Stimulated activated CD4-positive, alpha-beta T cell treated with anti-CD3 and anti-CD28 coated beads, Interleukin-2, amount 100 ng/mL, for 24 hours (primary cell): ENCODE results near the gene NUDT9.
"Not testable (repeated sequence)": the region's sequence is repeated elsewhere in the genome, so short reads cannot be mapped to it uniquely, and the experiment has no call there.

Experiments
- DNase-seq, 2 donors: peaks; one replicate each; pipeline ENCODE4 v3.0.0-alpha.2; 2020

NUDT9 gene

DNA sequence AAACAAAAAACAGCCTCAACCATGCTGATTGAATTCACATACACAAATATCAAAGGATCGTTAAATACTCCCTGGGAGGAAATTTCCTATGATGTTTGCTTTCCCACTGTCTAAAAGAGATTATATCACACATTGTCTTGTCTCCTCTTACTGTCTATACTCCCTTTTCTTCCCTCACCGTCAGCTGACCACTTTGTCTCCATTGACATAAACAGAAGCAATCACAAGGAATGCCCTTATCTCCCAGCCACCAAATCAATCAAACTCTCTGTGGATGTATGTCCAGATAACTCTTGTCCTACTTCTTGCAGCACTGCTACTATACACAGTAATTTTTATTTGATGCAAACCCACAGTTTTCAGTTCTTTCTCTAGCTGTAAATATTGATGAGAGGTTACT, 12.2 kb upstream of the NUDT9 start:
- DNase-seq, result no peak

DNA sequence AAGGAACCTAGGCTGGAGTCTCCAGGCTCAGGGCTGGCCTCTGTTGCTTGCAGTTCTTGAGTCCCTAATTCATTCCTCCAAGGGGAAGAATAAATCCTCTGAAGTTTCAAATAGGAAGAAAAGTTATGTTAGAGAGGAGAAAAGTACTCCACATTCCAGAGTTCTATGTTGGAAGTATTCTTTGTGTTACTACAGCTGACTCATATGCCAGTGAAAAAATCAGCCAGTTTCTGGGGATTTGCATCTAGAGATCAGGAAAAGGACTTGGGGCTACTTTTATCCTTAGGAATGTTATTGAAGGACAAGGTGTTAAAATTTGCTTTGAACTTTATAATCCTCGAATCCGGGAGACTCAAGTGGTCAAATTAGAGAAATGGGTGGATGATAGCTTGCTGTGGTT, 11.7 kb upstream of the NUDT9 start:
- no peak for DNase-seq

DNA sequence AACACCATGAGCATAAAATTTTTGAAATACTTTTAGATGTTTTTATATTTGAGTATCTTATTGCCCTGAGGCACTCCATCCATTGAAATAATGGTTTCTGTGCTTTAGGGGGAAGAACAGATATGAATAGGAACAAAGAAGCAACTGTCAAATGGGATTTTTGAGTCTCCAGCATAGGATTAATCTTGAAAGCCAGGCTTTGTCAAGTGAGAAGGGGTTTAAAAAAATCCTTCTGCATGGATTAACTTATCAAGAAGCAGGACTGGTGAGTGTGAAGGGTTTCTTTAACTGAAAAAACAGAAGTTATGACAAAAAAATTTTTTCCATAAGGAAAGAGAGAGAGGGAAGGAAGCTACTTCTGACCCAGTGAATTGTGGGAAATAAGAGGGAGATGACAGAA, 7.6 kb upstream of the NUDT9 start:
- no peak for DNase-seq

DNA sequence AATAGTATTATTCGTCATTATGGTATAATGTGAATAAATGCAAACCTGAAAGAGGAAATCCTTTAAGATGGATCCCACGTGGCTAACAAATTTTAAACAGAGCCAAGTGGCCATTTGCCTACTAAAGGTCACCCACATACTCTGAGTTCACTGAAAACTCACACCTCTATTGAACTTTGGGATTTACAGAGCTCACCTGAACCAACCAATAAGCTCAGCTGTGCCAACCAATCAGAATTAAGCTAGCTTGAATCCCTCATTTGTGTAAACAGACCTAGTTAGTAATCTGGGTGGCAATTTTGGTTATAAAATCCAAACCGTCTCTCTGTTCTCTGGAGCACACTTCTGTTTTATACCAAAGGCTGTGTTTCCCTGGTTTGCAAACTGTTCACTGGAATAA, 5.4 kb upstream of the NUDT9 start:
- DNase-seq, result no peak

DNA sequence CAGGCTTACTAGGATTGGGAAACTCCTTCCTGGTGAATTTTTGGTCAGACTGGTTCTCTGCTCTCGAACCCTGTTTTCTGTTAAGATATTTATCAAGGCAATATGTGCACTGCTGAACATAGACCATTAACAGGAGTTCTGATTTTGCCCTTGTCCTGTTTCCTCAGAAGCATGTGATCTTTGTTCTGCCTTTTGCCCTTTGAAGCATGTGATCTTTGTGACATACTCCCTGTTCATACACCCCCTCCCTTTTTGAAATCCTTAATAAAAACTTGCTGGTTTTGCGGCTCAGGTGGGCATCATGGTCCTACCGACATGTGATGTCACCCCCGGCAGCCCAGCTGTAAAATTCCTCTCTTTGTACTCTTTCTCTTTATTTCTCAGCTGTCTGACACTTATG, 4.0 kb upstream of the NUDT9 start:
- not testable (repeated sequence) for DNase-seq

DNA sequence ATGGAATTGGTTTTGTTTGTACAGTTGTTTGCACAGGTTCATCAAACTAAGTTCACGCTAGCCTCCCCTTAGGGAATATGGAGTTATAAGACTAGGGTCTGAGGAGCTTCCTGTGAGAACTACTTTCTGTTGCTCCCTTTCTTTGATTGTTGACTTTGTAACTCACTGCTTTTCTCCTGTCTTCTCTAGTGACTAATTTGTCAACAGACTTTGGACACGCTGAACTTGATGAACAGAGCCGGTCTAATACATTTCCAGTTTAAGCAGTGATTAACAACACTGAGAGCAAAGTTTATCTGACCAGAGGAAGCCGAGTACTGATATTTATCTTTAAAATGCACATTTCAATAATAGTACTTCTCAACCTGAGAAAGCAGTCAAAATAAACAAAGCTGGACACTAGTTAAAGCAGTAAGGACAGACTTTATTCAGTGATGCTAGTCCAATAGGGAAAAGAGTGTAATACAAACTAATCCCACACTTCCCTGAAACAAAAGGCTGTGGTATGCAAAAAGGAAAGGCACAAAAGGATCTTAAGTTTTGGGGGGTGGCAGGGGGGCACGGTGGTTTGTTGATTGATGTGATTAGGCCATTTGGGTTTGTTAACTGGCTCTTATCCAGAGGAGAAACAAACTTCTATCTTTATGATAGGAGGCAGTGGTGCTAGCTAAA, 2.7 kb upstream of the NUDT9 start:
- DNase-seq, result no peak

DNA sequence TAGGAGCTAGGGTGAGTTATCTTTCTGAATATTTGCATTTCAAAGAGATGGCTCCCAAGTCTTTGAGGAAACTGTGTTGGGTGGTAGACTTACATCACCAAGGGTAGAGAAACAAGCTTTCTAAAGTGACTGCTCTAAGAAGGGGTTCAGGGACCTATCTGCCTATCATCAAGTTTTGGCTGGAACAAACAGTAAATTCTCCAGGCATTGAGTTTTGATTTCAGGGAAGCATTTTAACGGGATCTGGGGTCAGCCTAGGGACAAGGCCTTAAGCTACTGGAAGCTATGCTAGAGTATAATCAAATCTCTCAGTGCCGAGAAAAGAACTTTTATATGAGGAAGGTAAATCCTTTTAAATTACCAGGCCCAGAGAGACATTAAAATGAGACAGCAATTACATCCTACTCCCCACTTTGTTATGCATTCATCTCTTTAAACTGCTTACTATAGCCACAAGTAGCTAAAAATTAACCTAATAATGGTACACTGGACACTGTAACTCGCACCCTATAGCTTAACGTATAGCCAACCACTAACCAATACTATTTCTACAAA, 2.0 kb upstream of the NUDT9 start:
- no peak for DNase-seq

DNA sequence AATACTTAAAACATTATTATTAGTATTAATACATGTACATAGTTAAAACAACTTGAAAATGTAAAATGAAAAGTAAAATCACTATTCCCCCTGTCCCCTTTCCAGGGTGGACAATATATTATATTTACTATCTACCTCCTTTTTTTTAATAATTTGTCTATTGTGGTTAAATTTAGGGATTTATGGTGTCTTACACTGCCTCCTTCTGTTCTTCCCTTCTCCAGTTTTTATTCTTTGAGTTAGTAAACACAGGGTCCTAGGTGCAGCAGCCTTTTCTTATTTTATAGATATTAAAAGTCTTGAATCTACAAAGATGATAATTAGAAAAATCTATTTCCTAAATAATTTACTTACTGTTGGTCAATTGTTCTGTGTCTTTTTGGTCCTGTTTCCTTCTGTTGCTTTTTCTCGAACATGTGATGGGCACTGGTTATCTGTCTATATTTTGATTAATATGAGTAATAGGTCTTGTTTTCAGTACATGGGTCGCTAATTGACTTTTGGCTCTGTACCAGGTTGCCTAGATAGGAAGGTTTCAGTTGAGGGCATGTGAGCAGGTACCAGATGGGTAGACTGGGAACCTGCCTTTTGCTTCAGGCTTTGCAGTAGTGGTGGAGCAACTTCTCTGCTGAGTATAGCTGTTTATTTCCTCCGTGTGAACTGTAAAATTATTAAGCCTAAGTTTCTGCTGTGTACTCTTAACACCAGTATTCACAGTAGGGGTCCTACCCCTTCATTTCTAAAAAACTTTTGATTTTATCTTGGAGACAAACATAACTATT, 1.1 kb downstream of the NUDT9 start:
- DNase-seq, result no peak

DNA sequence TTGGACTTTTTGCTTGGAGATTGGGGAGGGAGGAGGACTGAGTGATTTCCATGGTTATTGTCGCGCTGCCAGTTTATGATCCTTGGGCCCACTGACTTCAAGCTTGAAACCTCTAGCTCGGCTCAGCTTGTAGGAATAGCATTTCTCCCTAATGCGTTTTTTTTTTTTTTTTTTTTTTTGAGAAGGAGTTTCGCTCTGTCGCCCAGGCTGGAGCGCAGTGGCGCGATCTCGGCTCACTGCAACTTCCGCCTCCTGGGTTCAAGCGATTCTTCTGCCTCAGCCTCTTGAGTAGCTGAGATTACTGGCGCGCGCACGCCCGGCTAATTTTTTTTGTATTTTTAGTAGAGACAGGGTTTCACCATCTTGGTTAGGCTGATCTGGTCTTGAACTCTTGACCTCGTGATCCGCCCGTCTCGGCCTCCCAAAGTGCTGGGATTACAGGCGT, 1.7 kb downstream of the NUDT9 start:
- not testable (repeated sequence) for DNase-seq

DNA sequence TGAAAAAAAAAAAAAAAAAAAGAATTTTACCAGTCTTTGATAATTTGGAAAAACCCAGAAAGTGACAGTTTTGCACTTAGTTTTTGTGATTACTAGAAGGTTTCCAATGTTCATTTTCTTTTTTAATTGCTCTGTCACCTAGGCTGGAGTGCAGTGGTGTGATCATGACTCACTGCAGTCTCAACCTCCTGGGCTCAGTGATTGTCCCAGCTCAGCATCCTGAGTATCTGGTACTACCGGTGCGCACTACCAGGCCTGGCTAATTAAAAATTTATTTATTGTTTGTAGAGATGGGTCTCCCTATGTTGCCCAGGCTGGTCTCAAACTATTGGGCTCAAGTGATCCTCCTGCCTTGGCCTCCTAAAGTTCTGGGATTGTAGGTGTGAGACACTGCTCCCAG, 3.3 kb downstream of the NUDT9 start:
- DNase-seq, result no peak

DNA sequence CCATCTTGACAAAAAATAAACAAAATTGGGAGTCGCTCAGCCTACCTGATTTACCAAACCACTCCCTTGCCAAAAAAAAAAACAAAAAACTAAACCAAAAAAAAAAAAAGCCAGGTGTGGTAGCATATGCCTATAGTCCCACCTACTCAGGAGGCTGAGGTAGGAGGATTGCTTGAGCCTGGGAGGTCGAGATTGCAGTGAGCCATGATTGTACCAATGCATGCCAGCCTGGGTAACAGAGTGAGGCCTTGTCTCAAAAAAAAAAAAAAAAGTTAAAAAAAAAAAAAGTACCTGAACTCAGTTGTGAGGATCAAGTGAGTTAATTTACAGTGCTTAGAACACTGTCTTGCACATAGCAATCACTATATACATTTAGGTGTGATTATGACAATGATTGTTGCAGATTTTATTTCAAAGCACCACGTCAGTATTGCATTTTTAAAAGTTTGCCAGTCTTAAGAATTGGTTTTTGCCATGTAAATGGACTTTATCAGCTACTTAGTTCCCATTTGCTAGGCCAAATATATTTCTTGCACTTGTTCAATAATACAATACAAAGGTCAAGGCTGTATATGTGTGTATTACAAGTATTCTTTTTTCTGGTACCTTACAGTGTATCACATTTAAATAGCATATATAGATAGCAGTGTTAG, 4.6 kb downstream of the NUDT9 start:
- DNase-seq, result no peak

DNA sequence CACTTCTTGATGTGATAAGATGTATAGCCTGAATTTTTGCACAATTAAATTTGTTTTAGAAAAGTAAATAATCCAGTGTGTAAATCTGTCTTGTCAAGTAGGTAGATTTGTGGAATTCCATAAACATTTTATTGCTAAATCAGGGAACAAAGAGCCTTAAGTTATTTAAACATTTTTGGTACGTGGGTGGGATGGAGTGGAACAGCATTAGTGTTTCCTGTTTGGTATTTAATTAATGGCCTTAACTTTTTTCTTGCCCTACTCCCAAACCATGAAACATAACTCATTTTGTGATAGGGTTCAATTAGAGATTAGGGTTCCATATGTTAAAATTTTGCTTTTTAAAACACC, 5.1 kb downstream of the NUDT9 start:
- DNase-seq, result no peak

DNA sequence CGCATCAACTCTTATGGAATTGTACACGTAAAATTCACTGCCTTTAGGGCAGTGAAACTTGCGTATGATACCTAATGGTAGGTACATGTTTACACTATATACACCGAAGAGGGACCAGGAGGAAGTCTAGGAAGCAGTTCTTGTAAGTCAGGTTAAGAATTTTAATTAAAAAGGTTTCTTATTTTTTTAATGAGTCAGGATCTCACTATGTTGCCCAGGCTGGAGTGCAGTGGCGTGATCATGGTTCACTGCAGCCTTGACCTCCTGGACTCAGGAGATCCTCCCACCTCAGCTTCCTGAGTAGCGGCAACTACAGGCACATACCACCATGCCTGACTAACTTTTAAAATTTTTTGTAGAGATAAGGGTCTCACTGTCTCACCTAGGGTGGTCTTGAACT, 6.6 kb downstream of the NUDT9 start:
- DNase-seq, result no peak

DNA sequence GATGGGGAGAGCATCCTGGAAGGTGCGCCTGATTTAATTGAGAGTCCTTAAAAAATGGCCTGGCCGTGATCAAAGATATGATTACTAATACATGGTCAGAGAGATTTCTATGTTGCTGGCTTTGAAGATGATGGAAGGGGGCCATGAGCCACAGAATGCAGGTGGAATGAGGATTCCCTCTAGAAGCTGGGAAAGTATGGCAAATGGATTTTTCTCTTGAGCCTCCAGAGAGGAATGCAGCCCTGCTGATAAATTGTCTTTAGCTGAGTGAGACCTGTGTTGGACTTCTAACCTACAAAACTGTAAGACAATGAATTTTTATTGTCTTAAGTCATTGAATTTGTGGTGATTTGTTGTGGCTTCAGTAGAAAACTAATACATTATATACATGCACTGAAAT, 7.7 kb downstream of the NUDT9 start:
- no peak for DNase-seq

DNA sequence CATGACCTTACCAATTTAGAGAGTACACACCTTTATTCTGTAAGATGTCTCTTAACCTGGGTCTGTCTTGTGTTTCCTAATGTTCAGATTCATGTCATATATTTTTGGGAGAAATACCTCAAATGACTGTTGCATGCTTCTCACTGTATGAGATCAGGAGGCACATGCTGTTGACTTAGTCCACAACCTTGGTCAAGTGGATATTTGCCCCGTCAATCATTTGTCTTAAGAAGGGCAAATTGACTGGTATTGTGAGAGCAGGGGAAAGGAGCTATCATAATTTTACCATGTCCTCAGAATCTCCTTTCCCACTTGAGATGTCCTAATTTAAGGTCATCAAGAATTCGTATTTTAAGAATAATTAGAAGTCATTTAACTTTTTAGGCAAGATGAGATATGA, 11.0 kb downstream of the NUDT9 start:
- no peak for DNase-seq

DNA sequence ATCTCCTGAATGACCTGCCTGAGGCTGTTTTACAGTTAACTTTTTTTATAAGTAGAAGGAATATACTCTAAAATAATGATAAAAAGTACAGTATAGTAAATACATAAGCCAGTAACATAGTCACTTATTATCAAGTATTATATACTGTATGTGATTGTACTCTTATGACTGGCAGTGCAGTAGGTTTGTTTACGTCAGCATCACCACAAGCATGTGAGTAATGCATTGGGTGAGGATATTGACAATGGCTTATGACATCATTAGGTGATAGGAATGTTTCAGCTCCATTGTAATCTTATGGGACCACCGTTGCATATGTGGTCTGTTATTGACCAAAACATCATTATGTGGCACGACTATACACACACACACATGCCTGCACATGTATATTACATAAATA, 20.5 kb downstream of the NUDT9 start:
- DNase-seq, result no peak

DNA sequence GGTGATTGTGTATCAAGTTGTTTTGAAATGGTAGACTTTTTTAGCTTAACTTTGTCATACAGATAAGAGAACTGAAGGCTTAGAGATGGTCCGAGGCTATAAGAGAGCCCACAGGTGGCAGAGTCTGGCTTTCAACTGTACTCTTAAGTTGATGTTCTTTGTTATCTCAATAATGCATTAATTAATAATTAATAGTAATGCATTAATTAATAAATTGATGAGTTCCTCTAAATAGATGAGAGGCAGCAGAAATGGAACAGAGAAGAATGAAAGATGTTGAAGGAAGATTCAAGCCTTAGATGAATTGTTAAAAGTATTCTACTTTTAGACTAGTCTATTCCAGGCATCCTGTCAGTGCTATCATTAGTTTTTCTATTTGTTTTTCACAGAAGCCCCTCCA, 22.4 kb downstream of the NUDT9 start:
- DNase-seq, result no peak

DNA sequence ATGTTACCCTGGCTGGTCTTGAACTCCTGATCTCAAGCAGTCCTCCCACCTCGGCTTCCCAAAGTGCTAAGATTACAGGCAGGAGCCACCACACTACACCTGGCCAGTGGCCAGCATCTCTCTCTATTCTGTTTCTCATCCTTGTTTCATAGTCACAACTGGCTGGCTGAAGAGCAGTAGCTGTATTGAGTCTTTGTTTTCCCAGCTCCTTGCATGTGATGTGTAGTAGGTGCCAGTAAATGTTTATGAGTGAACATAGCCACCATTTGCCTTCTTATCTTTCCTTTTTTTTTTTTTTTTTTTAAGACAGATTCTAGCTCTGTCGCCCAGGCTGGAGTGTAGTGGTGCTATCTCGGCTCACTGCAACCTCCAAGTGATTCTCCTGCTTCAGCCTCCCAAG, 23.6 kb downstream of the NUDT9 start:
- no peak for DNase-seq

DNA sequence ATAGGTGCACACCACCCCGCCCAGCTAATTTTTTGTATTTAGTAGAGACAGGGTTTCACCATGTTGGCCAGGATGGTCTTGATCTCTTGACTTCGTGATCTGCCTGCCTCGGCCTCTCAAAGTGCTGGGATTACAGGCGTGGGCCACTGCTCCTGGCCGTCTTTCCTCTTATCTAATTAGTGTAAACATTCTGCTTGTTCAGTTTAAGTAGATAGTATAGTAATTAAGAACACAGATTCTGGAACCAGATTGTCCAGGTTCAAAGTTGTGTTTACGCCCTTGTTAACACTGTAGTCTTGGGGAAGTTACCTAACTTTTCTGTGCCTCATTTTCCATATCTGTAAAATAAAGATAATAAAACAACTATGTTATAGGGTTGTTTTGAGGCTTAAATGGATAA, 24.0 kb downstream of the NUDT9 start:
- not testable (repeated sequence) for DNase-seq

DNA sequence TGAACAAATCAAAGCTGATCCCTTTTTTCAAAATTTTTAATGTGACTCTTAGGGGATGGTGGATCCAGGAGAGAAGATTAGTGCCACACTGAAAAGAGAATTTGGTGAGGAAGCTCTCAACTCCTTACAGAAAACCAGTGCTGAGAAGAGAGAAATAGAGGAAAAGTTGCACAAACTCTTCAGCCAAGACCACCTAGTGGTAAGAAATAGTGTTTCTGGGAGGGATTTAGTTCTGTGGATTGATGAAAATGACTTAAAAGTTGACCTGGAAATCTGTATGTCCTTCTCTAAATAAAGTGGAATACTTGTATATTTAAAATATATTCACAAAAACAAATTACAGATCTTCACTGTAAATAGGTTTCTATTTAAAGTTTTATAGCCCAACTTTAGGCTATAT, 29.2 kb downstream of the NUDT9 start:
- no peak for DNase-seq

DNA sequence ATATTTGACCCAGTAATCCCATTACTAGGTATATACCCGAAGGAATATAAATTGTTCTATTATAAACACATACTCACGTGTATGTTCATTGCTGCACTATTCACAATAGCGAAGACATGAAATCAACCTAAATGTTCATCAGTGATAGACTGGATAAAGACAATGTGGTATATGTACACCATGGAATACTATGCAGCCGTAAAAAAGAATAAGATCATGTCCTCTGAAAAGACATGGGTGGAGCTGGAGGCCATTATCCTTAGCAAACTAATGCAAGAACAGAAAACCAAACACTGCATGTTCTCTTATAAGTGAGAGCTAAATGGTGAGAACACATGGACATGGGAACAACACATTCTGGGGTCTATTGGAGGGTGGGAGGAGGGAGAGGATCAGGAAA, 36.5 kb downstream of the NUDT9 start:
- no peak for DNase-seq

DNA sequence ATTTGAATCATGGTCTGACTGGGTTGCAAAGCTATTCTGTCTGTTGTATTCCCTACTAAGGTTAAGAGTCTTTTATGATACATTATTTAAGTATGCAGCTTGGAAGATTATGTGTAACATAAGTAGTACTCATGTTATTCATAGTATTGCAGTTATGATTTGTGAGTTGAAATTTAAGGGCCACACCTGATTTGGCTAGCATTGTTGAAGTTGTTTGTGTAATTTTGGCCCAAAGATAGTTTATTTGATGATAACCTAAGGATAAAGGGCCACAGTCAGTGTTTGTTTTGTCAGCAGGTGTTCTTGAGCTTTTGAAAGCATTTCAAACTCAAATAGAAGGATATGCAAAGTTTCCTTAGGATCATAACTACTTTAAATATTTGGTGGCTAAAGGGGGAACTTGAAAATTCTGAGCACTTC, 38.9 kb downstream of the NUDT9 start:
- no peak for DNase-seq

DNA sequence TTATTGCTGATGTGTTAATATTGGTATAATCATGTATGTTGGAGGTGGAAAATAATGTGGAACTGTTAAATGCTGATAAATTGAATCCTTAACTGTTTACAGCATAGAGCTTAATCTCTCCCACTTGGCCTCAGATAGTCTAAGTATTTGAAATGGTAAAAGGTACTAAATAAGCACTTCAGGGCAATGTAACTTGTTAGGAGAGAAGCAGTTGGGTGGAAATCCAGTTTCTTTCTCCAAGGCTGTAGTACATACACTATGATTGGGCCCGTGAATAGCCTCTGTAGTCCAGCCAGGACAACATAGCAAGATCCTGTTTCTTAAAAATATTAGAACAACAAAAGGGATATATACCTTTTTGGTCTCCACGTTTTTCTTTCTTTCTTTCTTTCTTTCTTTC, 39.7 kb downstream of the NUDT9 start:
- DNase-seq, result no peak

DNA sequence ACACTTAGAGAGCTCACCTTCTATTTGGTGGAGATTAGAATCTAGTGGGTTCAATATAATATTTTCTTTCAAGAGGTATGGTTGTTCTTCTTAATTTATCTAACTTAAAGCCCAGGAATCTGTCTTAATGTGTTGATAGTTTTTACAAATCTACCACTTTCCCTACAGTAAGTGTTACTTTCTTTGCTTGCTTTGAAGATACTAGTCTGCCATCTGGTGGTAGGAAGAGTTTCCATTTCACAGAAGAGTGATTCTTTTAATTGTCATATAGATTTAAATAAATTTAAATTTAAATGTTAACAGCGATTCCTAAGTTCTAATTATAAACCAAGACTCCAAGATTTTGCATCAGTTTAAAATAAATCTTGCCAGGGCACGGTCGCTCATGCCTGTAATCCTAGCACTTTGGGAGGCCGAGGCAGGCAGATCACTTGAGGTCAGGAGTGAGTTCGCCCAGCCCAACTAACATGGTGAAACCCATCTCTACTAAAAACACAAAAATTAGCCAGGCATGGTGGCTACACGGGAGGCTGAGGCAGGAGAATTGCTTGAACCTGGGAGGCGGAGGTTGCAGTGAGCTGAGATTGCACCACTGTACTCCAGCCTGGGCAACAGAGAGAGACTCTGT, 43.5 kb downstream of the NUDT9 start:
- DNase-seq, result no peak
